Activated CD8-positive, alpha-beta memory T cell treated with anti-CD3 and anti-CD28 coated beads for 36 hours (primary cell): ENCODE results near the gene USP25. TPM values are rescaled to one million over a fixed set of nuclear protein-coding genes. Genes with fewer than 3 reads are reported as not detected.

Source experiments
- CTCF ChIA-PET: fragments of 350-600 bp; sonication (Branson Sonifier 250); formaldehyde crosslinking; loops from one replicate; lab custom pipeline; 2021; ENCODE audit warnings: antibody characterized with exemption; lab: Charles Lee
- POLR2A ChIA-PET: fragments of 350-600 bp; sonication (Branson Sonifier 250); formaldehyde crosslinking; loops from one replicate; lab custom pipeline; 2021; ENCODE audit warnings: antibody characterized with exemption; lab: Charles Lee
- total RNA-seq, 2 experiments: library from RNA; stranded (reverse); gene quantifications; one replicate each; pipeline ENCODE4 v1.2.3, GENCODE V29; 2021

The USP25 gene
- total RNA-seq, result 10 to 100 TPM; 33.1 to 35.9 TPM

GRCh38 chr21:15729674-15730483 lies at the start of gene USP25:
Gene USP25 (plus strand): TSS chr21:15729982. CDS start chr21:15730394, 412 bp downstream.
- POLR2A ChIA-PET, result no interaction called here
- CTCF ChIA-PET, result interaction anchor here (0.9 kb wide), 1 partner anchor 19 kb away, joined by 3 read pairs; no protein-coding TSS in a partner anchor

- POLR2A ChIA-PET, result no interaction called here
- CTCF ChIA-PET, result no interaction called here
Measured at GRCh38 chr21:15682186-15682895, 47.4 kb upstream of the USP25 start.

GRCh38 chr21:15682977-15683376 lies 46.8 kb upstream of the USP25 start:
- POLR2A ChIA-PET, result no interaction called here
- CTCF ChIA-PET, result no interaction called here

GRCh38 chr21:15686506-15686905 lies 43.3 kb upstream of the USP25 start:
- POLR2A ChIA-PET, result no interaction called here
- CTCF ChIA-PET, result interaction anchor here (1.6 kb wide), 1 partner anchor 18 kb away, joined by 4 read pairs; no protein-coding TSS in a partner anchor

- ChIA-PET CTCF (interaction anchor here (1.6 kb wide), 1 partner anchor 17 kb away, joined by 4 read pairs; no protein-coding TSS in a partner anchor), POLR2A (no interaction called here)
Measured at GRCh38 chr21:15687208-15687607, 42.6 kb upstream of the USP25 start.

GRCh38 chr21:15688016-15688415 lies 41.8 kb upstream of the USP25 start:
- CTCF ChIA-PET, result interaction anchor here (1.6 kb wide), 1 partner anchor 16 kb away, joined by 4 read pairs; no protein-coding TSS in a partner anchor
- POLR2A ChIA-PET, result no interaction called here

- ChIA-PET CTCF (no interaction called here), POLR2A (no interaction called here)
Measured at GRCh38 chr21:15688809-15689208, 41.0 kb upstream of the USP25 start.

GRCh38 chr21:15692711-15693110 lies 37.1 kb upstream of the USP25 start:
- CTCF ChIA-PET, result no interaction called here
- POLR2A ChIA-PET, result no interaction called here

- ChIA-PET CTCF (no interaction called here), POLR2A (no interaction called here)
Measured at GRCh38 chr21:15695241-15695640, 34.5 kb upstream of the USP25 start.

GRCh38 chr21:15701830-15702229 lies 28.0 kb upstream of the USP25 start:
- CTCF ChIA-PET, result no interaction called here
- POLR2A ChIA-PET, result no interaction called here

- POLR2A ChIA-PET, result no interaction called here
- CTCF ChIA-PET, result interaction anchor here (1.2 kb wide), 1 partner anchor 17 kb away, joined by 4 read pairs; no protein-coding TSS in a partner anchor
Measured at GRCh38 chr21:15703932-15704331, 25.9 kb upstream of the USP25 start.

- ChIA-PET POLR2A (no interaction called here), CTCF (no interaction called here)
Measured at GRCh38 chr21:15706696-15707095, 23.1 kb upstream of the USP25 start.

- CTCF ChIA-PET, result no interaction called here
- POLR2A ChIA-PET, result no interaction called here
Measured at GRCh38 chr21:15713412-15713811, 16.4 kb upstream of the USP25 start.

- POLR2A ChIA-PET, result no interaction called here
- CTCF ChIA-PET, result no interaction called here
Measured at GRCh38 chr21:15718711-15719110, 11.1 kb upstream of the USP25 start.

- CTCF ChIA-PET, result no interaction called here
- POLR2A ChIA-PET, result no interaction called here
Measured at GRCh38 chr21:15719976-15720375, 9.8 kb upstream of the USP25 start.

GRCh38 chr21:15722591-15723324 lies 7.0 kb upstream of the USP25 start:
- ChIA-PET CTCF (no interaction called here), POLR2A (no interaction called here)

- ChIA-PET CTCF (no interaction called here), POLR2A (no interaction called here)
Measured at GRCh38 chr21:15725949-15726348, 3.8 kb upstream of the USP25 start.

- CTCF ChIA-PET, result no interaction called here
- POLR2A ChIA-PET, result no interaction called here
Measured at GRCh38 chr21:15728046-15728445, 1.7 kb upstream of the USP25 start.

- POLR2A ChIA-PET, result no interaction called here
- CTCF ChIA-PET, result no interaction called here
Measured at GRCh38 chr21:15729346-15729673, 472 bp upstream of the USP25 start.
